Mucosa of gallbladder (tissue), 1 donor: Measurements from ENCODE around the gene SDK2. TPM values are rescaled to one million over a fixed set of nuclear protein-coding genes. Genes with fewer than 3 reads are reported as not detected.

Experiments used
- DNase-seq: peaks from one replicate; pipeline ENCODE4 v3.0.0-alpha.2; 2020; ENCODE audit warnings: low spot score
- total RNA-seq: library from RNA; stranded (reverse); gene quantifications from one replicate; pipeline ENCODE4 v1.2.1, GENCODE V29; 2021
- donor health status: DM: no; HTN: no; CAD: no.

SDK2 gene, protein sequence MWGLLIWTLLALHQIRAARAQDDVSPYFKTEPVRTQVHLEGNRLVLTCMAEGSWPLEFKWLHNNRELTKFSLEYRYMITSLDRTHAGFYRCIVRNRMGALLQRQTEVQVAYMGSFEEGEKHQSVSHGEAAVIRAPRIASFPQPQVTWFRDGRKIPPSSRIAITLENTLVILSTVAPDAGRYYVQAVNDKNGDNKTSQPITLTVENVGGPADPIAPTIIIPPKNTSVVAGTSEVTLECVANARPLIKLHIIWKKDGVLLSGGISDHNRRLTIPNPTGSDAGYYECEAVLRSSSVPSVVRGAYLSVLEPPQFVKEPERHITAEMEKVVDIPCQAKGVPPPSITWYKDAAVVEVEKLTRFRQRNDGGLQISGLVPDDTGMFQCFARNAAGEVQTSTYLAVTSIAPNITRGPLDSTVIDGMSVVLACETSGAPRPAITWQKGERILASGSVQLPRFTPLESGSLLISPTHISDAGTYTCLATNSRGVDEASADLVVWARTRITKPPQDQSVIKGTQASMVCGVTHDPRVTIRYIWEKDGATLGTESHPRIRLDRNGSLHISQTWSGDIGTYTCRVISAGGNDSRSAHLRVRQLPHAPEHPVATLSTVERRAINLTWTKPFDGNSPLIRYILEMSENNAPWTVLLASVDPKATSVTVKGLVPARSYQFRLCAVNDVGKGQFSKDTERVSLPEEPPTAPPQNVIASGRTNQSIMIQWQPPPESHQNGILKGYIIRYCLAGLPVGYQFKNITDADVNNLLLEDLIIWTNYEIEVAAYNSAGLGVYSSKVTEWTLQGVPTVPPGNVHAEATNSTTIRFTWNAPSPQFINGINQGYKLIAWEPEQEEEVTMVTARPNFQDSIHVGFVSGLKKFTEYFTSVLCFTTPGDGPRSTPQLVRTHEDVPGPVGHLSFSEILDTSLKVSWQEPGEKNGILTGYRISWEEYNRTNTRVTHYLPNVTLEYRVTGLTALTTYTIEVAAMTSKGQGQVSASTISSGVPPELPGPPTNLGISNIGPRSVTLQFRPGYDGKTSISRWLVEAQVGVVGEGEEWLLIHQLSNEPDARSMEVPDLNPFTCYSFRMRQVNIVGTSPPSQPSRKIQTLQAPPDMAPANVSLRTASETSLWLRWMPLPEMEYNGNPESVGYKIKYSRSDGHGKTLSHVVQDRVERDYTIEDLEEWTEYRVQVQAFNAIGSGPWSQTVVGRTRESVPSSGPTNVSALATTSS (N-terminal part only)
- 12.9 TPM for total RNA-seq

DNA sequence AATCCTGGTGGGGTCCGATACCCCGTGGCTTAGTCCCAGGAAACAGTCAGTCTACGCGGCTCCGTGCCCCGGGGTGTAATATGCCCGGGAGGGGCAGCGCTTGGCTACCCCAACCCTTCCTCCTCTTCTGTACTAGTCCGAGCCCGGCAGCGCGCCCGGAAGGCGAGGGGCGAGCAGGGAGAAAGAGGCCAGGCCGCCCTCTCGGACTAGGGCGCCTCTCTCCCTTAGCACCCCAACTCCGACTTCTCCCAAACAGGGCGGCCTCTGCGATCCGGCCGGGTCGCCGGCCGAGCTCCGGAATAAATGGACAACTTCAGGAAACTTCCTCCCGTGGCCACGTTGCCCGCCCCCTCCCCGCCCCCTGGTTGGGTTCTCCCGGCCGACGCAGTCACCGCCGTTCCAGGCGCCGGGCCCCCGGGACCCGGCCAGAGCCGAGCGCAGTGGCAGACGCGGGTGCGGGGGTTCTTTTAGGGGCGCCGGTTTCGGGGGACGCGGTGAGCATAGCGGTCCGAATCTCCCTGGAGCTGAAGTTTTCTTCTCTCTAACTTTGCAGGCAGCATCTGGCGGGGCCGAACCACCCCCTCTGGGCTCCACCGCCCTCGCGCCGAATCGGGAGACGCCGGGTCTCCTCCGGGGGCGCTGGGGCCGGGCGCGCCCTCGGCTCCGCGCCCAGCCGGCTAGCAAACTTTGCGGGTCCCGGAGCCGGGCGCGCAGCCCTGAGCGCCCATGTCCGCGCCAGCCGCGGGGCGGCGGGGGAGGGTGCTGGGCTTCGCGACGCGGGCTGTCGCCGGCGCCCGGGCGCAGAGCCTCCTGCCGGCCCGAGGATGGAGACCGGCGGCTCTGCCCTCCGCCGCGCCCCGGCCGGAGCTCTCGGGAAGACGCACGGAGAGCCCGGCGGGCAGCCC is at the start of gene SDK2:
Gene SDK2, minus strand, starts transcription at position 301 of the 905 bp plus-strand sequence. CDS start 357 bp downstream, outside the sequence.
- no peak for DNase-seq

- DNase-seq: no peak
Measured at GRCh38 chr17:73693071-73693470, 48.8 kb upstream of the SDK2 start.

GRCh38 chr17:73691321-73691766 is 47.1 kb upstream of the SDK2 start:
- DNase-seq: no peak

DNA sequence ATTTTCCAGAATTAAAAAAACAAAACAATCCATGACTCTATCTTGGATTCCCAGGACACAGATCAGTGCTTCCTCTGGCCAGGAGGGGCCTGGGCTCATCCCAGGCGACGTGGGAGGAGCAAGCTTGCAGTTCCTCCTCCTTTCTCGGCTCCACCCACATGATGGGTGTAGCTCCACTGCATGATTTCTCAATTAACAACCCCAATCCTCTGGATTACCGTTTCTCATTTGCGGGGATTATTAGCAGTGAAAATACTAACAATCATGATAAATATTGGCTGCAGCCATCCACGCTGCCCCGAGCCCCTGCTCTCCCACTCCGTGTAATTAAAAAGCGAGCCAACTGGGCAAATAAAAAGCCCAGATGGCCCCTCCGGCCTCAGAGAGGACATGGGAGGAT is 46.4 kb upstream of the SDK2 start:
- DNase-seq: no peak

GRCh38 chr17:73689596-73690275 is 45.5 kb upstream of the SDK2 start:
- DNase-seq: no peak

- DNase-seq: no peak
Measured at GRCh38 chr17:73686961-73687360, 42.7 kb upstream of the SDK2 start.

GRCh38 chr17:73686126-73686525 is 41.9 kb upstream of the SDK2 start:
- DNase-seq: no peak

GRCh38 chr17:73684183-73684582 is 39.9 kb upstream of the SDK2 start:
- no peak for DNase-seq

- DNase-seq: no peak
Measured at GRCh38 chr17:73683771-73684170, 39.5 kb upstream of the SDK2 start.

GRCh38 chr17:73681946-73682345 is 37.7 kb upstream of the SDK2 start:
- no peak for DNase-seq

DNA sequence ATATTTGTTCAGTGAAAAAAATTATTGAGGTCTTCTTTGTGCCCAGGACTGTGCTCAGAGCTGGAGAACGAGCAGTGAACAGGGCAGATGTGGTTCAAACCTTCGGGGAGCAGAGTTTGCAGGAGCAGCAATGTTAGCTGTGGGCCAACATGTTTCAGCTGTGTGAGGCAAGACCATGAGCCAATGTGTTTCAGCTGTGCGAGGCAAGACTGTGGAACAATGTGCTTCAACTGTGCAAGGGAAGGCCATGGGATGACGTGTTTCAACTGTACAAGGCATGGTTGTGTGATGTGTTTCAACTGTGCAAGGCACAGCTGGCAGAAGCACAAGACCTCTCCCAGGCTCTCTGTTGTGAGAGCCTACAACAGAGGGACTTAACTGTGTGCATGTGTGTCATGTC is 35.2 kb upstream of the SDK2 start:
- DNase-seq: no peak

DNA sequence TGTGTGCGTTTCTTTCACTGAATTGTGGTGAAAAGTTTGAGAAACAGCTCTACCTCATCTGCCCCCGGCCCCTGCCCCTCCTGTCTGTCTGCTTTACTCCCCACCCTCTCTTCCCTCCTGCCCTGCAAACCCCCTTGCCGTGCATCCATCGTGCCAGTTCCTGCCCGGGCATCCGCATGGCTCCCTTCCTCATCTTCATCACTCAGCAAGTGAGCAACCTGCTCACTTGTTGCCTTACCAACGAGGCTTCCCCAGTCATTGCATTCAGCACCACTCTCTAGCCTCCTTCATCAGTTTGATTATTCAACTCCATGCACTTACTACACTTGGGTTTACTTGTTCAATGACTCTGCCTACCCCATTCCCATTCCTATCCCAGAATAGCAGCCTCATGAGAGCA is 34.8 kb upstream of the SDK2 start:
- no peak for DNase-seq

DNA sequence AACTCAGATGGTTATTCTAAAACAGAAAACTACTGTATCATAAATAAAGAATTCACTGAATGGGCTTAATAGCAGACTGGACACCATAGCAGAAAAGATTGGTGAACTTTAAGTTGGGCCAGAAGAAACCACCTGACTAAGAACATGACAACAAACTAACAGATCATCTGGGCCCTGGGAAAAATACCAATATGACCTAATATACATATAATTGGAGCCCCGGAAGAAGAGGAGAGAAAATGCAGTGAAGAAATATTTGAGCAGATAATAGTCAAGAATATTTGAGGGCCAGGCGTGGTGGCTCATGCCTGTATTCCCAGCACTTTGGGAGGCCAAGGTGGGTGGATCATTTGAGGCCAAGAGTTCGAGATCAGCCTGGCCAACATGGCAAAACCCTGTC is 25.5 kb upstream of the SDK2 start:
- no peak for DNase-seq

DNA sequence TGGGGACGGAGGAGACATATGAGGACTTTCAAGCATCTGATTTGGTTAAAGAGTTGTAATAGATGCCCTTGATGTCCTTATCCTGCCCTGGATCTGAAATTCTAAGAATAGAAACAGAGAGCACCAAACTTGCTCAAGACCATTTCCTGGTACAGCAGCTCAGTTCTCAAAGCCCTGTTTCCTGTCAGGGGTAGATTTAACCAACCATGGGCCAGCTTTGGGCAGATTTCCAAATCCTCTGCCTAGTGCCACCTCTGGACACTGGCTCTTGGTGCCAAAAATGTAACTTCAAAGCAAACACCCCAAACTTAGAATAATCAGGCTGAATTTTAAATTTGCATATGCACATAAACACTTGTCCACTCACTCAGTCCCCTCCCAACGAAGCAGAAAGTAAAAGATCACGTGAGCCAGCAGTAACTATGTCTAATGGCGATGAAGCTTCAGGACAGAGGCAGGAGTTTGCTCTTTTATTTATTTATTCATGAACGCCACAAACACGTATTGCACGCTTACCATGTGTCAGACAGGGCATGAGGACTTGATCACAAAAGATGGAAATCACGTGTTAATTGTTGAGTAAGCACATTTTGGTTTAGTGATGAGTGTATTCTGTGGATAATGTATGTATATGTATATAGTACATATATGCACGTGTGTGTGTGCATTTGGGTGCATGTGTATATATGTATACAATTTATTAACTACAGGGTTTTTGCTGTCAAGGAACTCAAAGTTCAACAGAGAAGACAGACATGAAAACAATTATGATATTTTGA is 23.1 kb upstream of the SDK2 start:
- no peak for DNase-seq

GRCh38 chr17:73663614-73664013 is 19.4 kb upstream of the SDK2 start:
- no peak for DNase-seq

- no peak for DNase-seq
Measured at GRCh38 chr17:73660366-73660765, 16.1 kb upstream of the SDK2 start.

- DNase-seq: no peak
Measured at GRCh38 chr17:73658821-73659515, 14.7 kb upstream of the SDK2 start.

DNA sequence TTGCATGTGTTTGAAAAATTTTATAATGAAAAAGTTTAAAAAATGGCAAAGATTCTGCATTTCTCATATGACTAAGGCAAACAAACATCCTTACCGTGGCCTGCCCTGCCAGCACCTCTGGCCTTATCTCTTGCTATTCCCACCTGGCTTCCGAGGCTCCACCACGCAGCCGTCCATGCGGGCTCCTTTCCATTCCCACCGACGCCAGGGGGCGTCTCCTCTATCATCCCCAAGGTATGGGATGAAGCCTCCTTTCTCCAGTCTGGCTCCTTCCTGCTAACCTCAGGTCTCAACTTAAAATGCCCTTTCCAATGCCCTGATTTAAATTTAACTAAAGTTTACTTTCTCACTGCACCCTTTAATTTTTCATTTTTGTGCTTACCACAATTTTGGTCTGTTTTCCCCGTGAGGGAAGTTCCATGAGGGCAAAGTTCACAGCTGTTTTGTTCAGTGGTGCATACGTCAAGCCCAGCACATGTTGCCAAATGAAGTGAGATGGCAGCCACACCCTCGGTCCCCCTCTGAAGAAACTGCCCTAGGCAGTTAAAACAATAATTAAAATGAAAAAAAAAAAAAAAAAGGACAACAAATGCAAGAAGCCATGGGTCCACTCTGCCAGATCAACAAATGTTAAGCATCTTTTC is 13.3 kb upstream of the SDK2 start:
- peak; percentile 62 for DNase-seq
